Left lung (tissue), 10 donors: ENCODE measurements around the gene APOH. TPM values are rescaled to one million over a fixed set of nuclear protein-coding genes. Genes with fewer than 3 reads are reported as not detected.

ENCODE experiments used
- ATAC-seq: fragments of 200-7000 bp; cut with Tn5 transposase; one replicate; pipeline ENCODE4 v1.9.1; 2020; ENCODE audit warnings: moderate library complexity
- DNase-seq, 4 donors: peaks; one replicate each; pipeline ENCODE4 v3.0.0-alpha.2; 2013 to 2020
- H3K27ac ChIP-seq, 2 donors: fragments of 200-600 bp; sonication (generic) in 1 of 2; one replicate each; pipeline versions ENCODE4 v1.5.0 to v1.8.0; 2020 to 2021
- H3K27me3 ChIP-seq, 2 donors: fragments of 200-600 bp; sonication (generic) in 1 of 2; one replicate each; pipeline versions ENCODE4 v1.5.0 to v1.8.0; 2020 to 2021
- H3K36me3 ChIP-seq, 2 donors: fragments of 200-600 bp; sonication (generic) in 1 of 2; one replicate each; pipeline versions ENCODE4 v1.5.0 to v1.8.0; 2020 to 2021
- H3K4me1 ChIP-seq, 2 donors: fragments of 200-600 bp; one replicate each; pipeline ENCODE4 v1.8.0; 2021
- H3K4me3 ChIP-seq, 2 donors: fragments of 200-600 bp; sonication (generic) in 1 of 2; one replicate each; pipeline versions ENCODE4 v1.5.0 to v1.8.0; 2020 to 2021; ENCODE audit warnings: mild to moderate bottlenecking in 1 of 2
- H3K9me3 ChIP-seq, 2 donors: fragments of 200-600 bp; sonication (generic) in 1 of 2; one replicate each; pipeline versions ENCODE4 v1.5.0 to v1.8.0; 2020 to 2021
- intact Hi-C, 2 donors: fragments of 100-400 bp; cut with DNase I; formaldehyde crosslinking; loops; one replicate each; pipeline versions ENCODE4 v1.11.2 to v1.14.2; 2022
- polyA plus RNA-seq, 6 donors: library from polyadenylated mRNA; unstranded; fragments of 120-200 nt; gene quantifications; one replicate each; pipeline ENCODE4 v1.2.1, GENCODE V29; 2013; ENCODE audit not compliant: insufficient read length in 6 of 6
- total RNA-seq, 2 donors: library from RNA; stranded (reverse); fragmentation: NEBNext Ultra II Directional; extraction: Animal tissue kit (Norgen Biotek cat#: 25700); gene quantifications; one replicate each; pipeline ENCODE4 v1.2.1, GENCODE V29; 2021
- TF ChIP-seq, protein P1 (sequence below), 2 donors: fragments of 200-600 bp; sonication (generic) in 1 of 2; IDR thresholded peaks; one replicate each; pipeline versions ENCODE4 v1.5.0 to v1.8.0; 2021; ENCODE audit warnings: antibody characterized with exemption in 2 of 2
- donor health status: DM: no; HTN: yes; CAD: no.
- donor health status: DM: no; HTN: no; CAD: no.

Gene APOH
- total and polyA plus RNA-seq, 8 donors, result 1.3 to 5.7 (median 2.9) TPM

GRCh38 chr17:66169839-66170238 lies 59.4 kb downstream of the APOH start:
- ATAC-seq, result no peak
- DNase-seq, result no peak
- Histone ChIP-seq H3K36me3 (no peaks in the 10 kb centered on the region), H3K4me1 (no peaks in the 10 kb centered on the region), H3K9me3 (no peaks in the 10 kb centered on the region), H3K27me3 (no peaks in the 10 kb centered on the region), H3K27ac (no peak overlapping the region), H3K4me3 (no peak overlapping the region)
- TF ChIP-seq, protein P1, sequence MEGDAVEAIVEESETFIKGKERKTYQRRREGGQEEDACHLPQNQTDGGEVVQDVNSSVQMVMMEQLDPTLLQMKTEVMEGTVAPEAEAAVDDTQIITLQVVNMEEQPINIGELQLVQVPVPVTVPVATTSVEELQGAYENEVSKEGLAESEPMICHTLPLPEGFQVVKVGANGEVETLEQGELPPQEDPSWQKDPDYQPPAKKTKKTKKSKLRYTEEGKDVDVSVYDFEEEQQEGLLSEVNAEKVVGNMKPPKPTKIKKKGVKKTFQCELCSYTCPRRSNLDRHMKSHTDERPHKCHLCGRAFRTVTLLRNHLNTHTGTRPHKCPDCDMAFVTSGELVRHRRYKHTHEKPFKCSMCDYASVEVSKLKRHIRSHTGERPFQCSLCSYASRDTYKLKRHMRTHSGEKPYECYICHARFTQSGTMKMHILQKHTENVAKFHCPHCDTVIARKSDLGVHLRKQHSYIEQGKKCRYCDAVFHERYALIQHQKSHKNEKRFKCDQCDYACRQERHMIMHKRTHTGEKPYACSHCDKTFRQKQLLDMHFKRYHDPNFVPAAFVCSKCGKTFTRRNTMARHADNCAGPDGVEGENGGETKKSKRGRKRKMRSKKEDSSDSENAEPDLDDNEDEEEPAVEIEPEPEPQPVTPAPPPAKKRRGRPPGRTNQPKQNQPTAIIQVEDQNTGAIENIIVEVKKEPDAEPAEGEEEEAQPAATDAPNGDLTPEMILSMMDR (IDR thresholded peaks at IDR 0.05), result no peak
- intact Hi-C loops, result no loop called here

GRCh38 chr17:66167189-66167815 lies 61.9 kb downstream of the APOH start:
- intact Hi-C loops, result no loop called here
- TF ChIP-seq, protein P1 (IDR thresholded peaks at IDR 0.05), result no peak

DNA sequence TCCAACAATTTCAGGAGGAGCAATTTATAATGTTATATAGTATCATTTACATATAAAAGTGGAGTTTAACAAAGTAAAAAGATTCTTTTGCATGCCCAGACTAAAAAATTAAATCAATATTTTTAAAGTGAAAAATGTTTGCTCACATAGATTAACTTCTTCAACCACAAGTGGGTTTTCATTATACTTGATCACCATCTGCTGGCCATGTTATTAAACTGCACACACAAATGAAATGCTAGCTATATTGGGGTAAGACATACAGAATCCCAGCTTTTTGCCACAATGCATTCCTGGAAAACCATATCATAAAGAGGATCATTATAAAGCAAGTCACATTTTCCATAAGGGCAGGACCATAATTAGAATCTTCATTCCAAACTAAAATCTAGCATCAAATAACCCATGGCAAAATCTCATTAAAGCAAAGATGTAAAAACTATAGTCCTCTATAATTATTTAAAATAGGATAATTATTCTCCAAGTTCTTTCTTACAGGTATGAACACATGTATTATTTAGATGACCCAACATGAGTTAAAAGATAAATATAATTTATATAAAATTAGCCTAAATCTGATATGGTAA lies 63.6 kb downstream of the APOH start:
- ATAC-seq (peak; percentile 84), DNase-seq (peak in 2 of 4 donors; percentile 32 to 59)
- TF ChIP-seq, protein P1 (IDR thresholded peaks at IDR 0.05), result peak; percentile 54 to 73
- Histone ChIP-seq H3K4me1 (no peaks in the 10 kb centered on the region), H3K27ac (no peak overlapping the region), H3K36me3 (no peaks in the 10 kb centered on the region), H3K27me3 (no peaks in the 10 kb centered on the region), H3K9me3 (no peaks in the 10 kb centered on the region), H3K4me3 (no peak overlapping the region)
- intact Hi-C loops, result no loop called here

More at GRCh38 chr17:66167189-66167815, 61.9 kb downstream of the APOH start:
- Histone ChIP-seq H3K4me3 (no peak overlapping the region), H3K27ac (no peak overlapping the region), H3K4me1 (no peaks in the 10 kb centered on the region), H3K36me3 (no peaks in the 10 kb centered on the region), H3K27me3 (no peaks in the 10 kb centered on the region), H3K9me3 (no peaks in the 10 kb centered on the region)
- ATAC-seq (no peak), DNase-seq (no peak)

Other genes with a start within 250 kb of the APOH start
- 10 to 100 TPM; 23.0 to 23.8 TPM for gene CEP112, start 37.3 kb downstream of the APOH start, total RNA-seq
- gene CEP112, start 37.3 kb downstream of the APOH start, polyA plus RNA-seq, result 10 to 100 TPM; 15.1 to 23.1 (median 18.4) TPM
- gene PRKCA, start 73.2 kb upstream of the APOH start, total RNA-seq, result 10 to 100 TPM; 20.6 to 30.4 TPM
- gene PRKCA, start 73.2 kb upstream of the APOH start, polyA plus RNA-seq, result 10 to 100 TPM; 16.4 to 19.4 (median 17.3) TPM